SKM-1 treated with dmso at 0.1 percent for 144 hours (cell line): ENCODE measurements around the gene ESRP2.
A peak's percentile ranks its signal among the peaks of the same experiment; 100 is the strongest.

Experiments
- DNase-seq: peaks from one replicate; lab custom pipeline; 2025; ENCODE audit not compliant: unreplicated experiment; lab: John Stamatoyannopoulos, UW

ESRP2 gene

DNA sequence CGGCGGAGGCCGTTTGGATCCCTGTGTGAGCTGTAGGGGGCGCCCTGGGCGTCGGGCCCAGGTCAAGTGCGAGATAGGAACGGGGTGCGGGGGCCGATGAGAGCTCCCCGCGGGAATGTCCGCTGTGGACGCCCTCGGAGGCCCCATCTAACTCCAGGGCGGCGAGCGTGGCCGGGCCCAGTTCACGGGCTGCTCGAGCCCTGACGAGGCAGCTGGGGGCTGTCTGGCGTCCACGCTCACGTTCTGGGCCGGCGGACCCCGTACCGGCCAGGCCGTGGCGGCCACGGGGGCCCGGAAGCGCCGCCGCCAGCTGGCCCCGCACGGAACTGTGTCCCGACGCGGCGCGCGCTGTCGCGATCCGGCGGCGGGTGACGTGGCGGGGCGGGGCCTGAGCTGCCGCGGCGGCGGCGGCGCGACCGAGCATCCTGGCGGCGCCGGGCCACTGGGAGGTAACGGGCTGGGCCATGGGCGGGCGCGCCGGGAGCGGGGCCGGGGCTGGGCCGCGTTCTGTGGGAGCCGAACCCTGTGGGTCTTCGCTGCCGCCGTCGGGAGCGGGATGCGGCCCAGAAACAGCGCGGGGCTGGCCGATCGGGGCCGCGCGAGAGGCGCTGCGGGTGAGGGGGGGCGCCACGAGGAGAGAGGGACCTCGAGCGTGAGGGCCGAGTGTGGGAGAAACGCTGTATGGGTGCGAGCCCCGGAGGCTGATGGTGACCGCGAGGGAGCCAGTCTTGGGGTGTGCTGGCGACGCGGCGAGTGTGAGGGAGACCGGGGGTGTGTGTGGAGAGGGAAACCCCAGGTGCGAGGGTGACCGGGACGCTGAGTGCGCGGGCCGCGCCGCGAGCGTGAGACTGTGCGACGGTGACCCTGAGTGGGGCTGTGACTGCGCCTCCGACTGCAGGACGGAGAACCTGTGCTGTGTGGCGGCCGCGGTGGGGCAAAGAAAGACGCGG lies 28.5 kb upstream of the ESRP2 start, which contains the start of gene SLC7A6:
Gene SLC7A6 (plus strand): TSS at position 399 of the 950 bp plus-strand sequence. CDS start 10,201 bp downstream, outside the sequence.
- DNase-seq: peak; percentile 69

DNA sequence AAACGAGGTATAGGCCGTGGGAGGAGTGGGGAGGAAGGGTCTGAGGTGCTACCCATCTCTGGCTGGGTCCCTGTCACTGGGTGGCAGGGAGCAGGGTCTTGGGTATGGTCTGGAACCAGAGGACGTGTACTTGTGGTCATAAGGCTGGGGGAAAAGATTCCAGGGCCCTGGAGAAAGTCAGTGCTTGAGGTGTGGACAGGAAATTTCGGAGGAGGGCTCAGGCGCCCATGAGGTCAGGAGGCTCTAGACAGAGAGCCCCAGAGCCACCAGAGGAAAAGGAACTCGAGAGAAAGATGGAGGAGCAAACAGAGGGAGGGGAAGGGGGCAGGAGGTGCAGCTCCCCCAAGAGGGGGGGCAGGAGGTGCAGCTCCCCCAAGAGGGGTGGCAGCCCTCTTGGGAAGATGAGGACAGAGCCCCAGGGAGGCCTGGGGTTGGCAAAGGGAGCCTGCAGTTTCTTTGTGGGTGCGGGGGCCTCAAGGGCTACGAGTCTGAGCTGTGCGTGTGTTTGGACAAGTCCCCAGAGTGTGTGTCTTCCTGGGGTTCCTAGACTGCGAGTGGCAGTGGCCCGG lies 27.7 kb upstream of the ESRP2 start:
- no peak for DNase-seq

DNA sequence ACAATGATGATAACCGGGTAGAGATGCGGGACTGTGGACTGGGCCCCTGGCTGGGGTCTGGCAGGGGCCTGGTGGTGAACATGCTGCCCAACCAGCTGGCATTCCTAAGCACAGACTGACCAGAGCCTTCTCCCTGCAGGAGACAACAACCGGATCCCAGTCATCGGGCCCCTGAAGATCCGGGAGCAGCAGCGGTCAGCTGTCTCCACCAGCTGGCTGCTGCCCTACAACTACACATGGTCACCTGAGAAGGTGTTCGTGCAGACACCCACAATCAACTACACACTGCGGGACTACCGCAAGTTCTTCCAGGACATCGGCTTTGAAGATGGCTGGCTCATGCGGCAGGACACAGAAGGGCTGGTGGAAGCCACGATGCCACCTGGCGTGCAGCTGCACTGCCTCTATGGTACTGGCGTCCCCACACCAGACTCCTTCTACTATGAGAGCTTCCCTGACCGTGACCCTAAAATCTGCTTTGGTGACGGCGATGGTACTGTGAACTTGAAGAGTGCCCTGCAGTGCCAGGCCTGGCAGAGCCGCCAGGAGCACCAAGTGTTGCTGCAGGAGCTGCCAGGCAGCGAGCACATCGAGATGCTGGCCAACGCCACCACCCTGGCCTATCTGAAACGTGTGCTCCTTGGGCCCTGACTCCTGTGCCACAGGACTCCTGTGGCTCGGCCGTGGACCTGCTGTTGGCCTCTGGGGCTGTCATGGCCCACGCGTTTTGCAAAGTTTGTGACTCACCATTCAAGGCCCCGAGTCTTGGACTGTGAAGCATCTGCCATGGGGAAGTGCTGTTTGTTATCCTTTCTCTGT lies 23.3 kb upstream of the ESRP2 start:
- no peak for DNase-seq

DNA sequence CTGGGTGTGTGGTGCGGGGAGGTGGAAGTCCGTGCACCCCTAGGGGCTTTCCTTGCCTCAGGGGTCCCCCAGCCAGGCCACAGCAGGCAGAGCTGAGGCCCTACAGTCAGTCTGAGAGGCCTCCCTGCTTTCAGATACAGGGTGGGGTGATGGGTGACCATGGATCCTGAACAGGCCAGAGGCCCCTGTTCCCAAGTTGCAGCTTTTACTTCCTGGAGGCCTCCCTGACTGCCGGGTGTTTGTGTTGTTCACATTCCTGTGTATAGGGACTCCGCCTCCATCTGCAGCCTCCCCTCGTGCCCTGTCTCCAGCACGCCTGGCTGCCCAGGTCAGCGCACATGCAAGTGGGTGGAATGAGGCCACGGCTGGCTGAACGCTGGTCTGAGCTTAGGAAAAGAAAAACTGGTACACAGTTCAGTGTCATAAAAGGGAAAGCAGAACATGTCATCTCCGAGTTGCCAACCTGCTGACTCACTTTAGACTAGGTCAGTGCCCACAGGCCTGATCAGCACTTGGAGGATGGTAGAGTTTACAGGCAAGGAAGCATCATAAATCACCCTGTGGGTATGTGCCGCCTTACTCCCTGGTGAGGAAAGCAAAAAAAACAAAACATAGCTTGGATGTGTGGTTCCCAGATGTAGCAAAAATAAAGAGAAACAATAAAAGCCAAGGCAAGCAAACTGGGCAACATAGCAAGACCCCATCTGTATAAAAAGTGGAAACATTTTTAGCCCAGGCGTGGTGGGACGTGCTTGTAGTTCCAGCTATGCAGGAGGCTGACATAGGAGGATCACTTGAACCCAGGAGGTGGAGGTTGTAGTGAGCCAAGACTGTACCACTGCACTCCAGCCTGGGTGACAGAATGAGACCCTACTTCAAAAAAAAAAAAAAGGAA lies 22.2 kb upstream of the ESRP2 start:
- no peak for DNase-seq

DNA sequence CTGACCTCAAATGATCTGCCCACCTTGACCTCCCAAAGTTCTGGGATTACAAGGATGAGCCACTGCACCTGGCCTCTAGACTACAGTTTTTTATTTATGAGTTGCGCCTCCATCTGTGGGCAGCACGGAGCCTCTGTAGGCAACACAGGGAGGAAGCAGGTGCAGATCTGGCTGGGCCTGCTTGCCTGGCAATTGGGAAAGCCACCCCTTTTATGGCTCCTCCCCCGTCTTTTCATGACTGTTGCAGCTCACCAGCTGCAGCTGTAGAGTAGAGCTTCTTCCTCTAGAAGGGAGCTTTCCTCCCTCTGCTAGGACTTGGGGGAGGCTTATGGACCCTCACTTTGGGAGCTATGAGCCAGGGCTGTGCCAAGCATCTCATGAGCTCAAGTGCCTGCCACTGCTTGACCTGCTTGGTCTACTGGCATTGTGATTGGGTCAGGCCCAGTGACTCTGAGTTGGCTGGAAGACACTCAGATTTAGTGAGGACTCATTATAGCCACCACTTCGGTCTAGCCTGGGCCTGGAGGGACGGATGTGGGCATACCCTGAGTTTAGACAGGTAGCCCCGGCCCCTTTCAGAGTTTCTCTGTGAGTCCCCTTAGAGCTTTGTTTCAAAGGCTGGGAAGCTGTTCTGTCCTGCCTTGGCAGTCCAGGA lies 21.5 kb upstream of the ESRP2 start:
- peak; percentile 42 for DNase-seq

DNA sequence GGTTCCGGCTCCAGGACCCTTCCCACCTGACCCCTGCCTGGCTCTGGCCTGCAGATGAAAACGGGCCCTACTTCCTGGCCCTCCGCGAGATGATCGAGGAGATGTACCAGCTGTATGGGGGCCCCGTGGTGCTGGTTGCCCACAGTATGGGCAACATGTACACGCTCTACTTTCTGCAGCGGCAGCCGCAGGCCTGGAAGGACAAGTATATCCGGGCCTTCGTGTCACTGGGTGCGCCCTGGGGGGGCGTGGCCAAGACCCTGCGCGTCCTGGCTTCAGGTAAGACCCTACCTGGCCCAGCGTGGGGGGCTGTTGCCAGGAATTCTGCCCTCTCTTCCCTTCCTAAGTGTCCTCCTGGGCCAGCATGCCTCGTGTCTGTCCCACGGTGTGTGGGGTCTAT lies 19.8 kb upstream of the ESRP2 start:
- DNase-seq: no peak

DNA sequence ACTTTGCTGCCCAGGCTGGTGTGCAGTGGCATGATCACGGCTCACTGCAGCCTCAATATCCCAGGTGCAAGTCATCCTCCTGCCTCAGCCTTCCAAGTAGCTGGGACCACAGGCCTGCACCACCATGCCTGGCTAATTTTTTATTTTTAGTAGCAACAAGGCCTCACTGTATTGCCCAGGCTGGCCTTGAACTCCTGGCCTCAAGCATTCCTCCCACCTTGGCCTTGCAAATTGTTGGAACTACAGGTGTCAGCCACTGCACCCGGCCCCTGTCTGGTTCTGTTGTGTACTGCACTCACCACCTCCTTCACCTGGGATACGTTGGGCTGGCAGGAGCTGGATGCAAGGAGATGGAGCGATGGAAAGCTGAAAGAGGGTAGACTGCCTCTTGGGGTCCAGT lies 17.8 kb upstream of the ESRP2 start:
- no peak for DNase-seq

DNA sequence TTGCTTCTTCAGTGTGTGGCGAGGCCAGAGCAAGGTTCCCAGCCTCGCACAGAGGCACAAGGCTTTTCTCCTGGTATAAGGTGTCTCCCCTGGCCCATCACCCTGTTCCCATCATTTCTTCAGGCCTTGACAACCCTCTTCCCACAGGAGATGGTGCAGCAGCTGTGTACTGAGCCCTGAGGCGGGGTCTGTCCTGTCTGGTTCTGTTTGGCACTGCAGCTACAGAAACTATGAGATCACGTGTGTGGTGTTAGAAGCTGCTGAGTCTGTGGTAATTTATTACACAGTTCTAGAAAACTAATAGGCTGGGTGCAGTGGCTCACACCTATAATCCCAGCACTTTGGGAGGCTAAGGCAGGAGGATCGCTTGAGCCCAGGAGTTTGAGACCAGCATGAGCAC lies 16.5 kb upstream of the ESRP2 start:
- no peak for DNase-seq

DNA sequence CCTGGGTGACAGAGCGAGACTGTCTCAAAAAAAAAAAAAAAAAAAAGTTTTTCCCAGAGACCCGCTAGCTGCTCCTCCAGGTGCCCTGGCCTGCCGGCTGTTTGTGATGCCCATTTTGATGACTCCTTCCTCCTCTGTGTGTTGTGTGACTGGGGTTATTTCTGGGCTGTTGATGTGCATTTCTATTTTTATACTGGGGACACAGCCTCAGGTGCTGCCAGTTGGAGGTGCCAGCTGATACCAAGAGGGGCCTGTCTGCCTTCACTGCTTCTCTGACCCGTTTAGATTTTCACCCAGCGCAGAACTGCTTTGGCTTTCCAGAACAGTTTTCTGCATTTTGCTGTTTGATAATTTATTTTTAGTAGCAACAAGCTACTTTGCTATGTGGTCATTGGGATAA lies 15.9 kb upstream of the ESRP2 start:
- DNase-seq: no peak

DNA sequence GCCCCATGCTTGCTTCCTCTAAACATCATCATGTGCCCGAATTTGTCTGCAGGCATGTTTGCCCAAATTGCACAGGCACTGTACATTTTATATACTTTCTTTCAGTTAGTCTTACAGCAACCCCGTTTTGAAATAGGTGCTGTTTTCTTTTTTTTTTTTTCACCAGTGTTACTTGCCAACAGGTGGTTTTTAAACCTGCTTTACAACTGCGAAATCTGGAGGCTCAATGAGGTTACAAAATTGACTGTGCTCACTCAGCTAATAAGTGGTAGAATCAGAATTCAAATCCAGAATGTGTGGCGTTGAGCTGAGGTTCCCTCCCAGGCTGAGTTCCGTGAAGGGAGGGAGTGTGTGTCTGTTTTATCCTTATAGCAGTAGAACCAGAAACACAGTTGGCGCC lies 15.0 kb upstream of the ESRP2 start:
- no peak for DNase-seq

DNA sequence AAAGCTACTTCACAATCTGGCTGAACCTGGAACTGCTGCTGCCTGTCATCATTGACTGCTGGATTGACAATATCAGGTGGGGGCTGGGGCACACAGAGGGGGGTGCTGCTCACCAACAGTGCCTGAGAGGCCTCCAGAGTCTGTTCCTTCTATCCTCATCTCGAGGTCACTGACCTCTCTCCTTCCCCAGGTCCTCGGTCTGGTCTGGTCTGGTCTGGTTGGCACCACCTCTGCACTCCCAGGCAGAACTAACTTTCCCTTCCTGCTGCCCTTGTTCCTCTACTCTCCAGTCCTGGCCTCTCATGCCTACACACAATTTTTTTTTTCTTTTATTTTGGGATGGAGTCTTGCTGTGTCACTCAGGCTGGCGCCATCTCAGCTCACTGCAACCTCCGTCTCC lies 13.4 kb upstream of the ESRP2 start:
- DNase-seq: no peak

DNA sequence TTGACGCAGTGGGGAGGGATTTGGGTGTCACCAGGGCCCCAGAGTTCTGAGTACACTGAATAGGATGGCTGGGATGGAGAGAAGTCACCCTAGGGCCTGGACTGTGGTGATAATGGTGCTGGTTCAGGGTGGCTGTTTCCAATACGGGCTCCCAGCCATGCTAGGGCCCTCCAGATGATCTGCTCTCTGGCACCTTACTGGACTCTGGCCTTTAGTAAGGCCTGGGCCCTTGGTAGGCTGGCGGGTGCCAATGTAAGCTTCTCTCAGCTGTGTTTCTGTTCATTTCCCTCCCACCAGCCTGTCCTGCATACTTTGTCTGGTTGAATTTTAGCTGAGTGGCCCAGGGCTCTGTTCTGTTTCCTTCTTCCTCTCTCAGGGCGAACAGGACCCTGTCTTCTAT lies 12.0 kb upstream of the ESRP2 start:
- no peak for DNase-seq

DNA sequence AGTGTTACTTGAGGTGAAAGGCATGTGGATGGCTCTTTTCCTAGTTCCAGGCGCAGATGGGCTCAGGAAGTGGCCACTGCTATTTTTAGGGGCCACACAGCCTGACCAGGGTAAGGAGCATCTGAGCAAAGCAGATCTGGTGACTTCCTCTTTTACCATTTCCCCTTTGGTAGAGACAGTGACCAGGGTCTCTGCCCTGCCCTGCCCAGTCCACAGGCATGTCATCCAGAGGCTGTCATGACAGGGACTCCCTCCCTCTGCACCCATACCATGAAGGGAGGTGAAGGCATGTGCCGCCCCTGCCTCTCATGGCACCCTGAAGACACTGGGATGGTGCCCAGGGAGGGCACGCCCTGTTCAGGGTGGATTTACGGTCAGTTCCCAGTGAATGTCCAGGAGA lies 11.5 kb upstream of the ESRP2 start:
- peak; percentile 27 for DNase-seq

DNA sequence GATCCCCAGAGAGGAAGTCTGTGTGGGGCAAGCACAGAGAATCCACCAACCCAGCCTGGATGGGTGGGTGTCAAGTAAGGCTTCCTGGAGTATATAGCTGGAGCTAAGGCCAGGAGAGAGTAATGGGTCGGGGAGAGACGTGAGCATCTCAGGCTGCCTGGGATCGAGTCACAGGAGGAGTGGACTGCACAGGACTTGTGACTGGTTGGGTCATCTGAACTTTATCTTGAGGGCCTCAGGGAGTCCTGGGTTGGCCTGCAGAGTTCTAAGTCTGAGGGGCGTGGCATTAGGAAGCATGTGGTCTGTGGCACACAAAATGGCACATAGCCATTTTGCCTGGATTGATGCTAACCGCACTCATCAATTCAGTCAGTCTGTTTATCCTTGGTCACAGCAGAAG lies 10.7 kb upstream of the ESRP2 start:
- no peak for DNase-seq

DNA sequence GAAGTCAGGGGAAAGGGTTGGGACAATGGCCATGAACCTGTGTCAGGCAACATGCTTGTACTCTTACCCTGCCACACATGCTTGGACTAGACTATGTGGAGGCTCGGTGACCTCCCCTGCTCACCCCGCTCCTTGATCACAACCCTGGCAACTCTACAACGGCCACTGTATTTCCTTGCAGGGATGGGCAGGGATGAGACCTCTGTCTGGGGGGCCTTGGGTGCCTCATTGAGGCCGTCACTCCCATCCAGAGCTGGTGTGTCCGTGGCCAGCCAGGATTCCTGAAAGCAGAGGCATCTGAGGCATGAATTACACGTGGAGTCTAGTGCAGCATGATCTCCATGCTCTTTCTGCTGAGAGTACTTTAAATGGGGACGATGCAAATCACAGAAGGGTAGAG lies 10.2 kb upstream of the ESRP2 start:
- DNase-seq: no peak

DNA sequence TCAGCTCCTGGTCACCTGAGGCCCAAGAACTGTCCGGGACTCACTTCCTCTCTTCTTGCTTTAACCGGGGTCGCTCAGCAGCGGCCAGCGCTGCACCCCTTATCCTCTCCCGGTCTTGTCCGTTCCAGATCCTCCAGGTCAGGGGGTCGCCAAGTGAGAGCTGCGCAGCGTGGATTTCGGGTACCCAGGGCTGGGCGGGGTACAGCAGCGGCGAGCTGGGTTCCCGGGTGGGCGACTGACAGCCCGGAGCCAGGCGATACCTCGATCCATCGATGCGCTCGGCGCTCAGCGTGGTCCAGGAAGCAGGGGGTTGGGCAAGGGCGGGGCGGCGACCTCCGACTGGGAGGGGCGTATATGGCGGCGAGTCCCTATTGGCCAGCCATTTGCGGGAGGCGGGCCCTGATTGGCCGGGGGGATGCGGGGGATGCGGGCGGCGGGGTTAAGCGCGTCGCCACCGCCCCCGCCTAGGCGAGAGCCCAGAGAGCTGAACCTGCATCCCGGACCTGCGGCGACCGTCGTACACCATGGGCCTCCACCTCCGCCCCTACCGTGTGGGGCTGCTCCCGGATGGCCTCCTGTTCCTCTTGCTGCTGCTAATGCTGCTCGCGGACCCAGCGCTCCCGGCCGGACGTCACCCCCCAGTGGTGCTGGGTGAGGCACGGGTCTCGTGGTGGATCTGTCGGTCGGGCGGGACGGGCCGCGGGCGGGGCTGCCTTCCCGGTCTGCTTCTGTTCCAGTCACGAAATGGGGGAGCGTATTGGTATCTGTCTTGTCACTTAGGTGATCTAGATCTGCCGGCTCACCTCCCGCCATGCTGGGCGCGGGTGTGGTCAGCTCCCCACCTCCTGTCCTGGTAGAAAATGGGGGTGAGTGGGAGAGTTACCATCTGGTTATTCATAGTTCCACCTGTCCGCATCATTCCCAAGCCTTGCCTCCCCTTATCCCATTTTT lies 9.3 kb upstream of the ESRP2 start, which contains the start of gene PLA2G15:
Gene PLA2G15 (plus strand): TSS at position 471 of the 951 bp plus-strand sequence. CDS start 54 bp downstream, at position 525.
- peak; percentile 86 for DNase-seq

DNA sequence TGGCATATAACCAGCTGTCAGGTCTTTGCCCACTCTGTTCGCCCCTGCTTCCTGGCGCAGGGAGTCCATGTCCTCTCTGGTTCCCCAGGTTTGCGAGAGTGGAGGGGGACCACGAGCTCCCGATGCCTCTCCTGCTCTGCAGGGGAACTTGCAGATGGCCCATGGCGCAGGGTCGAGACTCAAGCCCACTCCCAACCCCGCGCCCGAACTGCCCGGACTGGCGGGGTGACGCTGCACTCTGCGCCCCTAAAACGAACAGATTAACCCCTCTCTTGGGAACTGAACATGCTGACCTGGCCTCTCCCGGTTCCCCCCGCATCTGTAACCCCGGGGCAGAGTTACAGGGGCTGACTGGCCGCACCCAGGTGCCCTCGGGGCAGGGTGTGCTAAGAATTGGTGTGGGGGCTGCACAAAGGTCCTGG lies 8.6 kb upstream of the ESRP2 start:
- DNase-seq: no peak

DNA sequence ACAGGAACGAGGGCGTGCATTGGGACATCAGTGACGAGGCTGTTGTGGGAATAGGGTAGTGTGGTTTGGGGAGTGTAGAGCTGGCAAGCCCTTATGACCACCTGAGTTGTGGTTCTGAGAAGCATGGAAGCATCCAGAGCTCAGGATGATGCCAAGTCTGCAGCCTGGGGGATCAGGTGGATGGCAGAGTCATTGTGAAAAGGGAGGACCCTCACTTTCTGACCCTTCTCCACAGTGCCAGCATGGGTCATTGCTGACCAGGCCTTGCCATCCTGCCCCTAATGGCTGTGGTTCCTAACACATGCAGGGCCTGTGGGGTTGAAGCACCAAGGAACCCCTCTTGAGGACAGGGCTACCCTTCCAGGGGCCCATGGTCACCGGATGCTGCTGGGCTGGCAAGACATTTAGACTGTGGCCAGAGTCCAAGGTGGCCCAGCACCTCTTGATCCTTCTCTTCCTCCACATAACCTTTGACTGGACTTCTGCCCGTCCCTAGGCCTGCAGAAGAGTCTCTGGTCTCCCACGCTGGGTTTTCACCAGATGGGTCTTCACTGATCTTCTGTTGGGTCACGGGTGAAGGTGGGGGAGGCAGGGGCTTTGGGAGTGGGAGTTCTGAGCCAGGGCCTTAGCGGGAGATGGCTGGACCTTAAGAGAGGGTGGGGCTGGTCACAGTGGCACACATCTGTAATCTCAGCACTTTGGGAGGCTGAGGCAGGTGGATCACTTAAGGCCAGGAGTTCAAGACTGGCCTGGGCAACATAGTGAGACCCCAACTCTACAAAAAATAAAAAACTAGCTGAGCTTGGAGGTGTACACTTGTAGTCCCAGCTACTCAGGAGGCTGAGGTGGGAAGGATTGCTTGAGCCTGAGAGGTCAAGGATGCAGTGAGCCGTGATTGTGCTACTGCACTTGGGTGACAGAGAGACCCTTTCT lies 7.3 kb upstream of the ESRP2 start:
- DNase-seq: no peak
